Trophoblast cell (in vitro differentiated cells and primary cell): ENCODE data around the gene GRAP2.

Experiments
- DNase-seq, 2 donors: peaks; one replicate each; pipeline ENCODE4 v3.0.0-alpha.2; 2016
- H2AFZ ChIP-seq: 2 replicates; pipeline ENCODE4 v1.6.1; 2013; ENCODE audit warnings: low read length, moderate library complexity, mild to moderate bottlenecking; ENCODE audit not compliant: insufficient read depth, poor library complexity
- H2AK5ac ChIP-seq: 2 replicates; pipeline ENCODE4 v1.6.1; 2013; ENCODE audit warnings: mild to moderate bottlenecking, low read length
- H2BK120ac ChIP-seq: 2 replicates; pipeline ENCODE4 v1.6.1; 2013; ENCODE audit warnings: low read length, mild to moderate bottlenecking, moderate library complexity; ENCODE audit not compliant: insufficient read depth, poor library complexity
- H2BK12ac ChIP-seq: 2 replicates; pipeline ENCODE4 v1.6.1; 2013; ENCODE audit warnings: mild to moderate bottlenecking, low read length, moderate library complexity
- H2BK5ac ChIP-seq: 2 replicates; pipeline ENCODE4 v1.6.1; 2013; ENCODE audit warnings: low read length, low read depth, moderate library complexity, mild to moderate bottlenecking; ENCODE audit not compliant: poor library complexity
- H3K14ac ChIP-seq: 2 replicates; pipeline ENCODE4 v1.6.1; 2013; ENCODE audit warnings: mild to moderate bottlenecking, low read length
- H3K18ac ChIP-seq: 2 replicates; pipeline ENCODE4 v1.6.1; 2013; ENCODE audit warnings: mild to moderate bottlenecking, low read length
- H3K23ac ChIP-seq: 2 replicates; pipeline ENCODE4 v1.6.1; 2013; ENCODE audit warnings: low read length
- H3K27ac ChIP-seq: 2 replicates; pipeline ENCODE4 v1.5.1; 2013; ENCODE audit warnings: low read depth, mild to moderate bottlenecking, inconsistent platforms, low read length, moderate library complexity
- H3K27me3 ChIP-seq: 2 replicates; pipeline ENCODE4 v1.6.1; 2013; ENCODE audit warnings: inconsistent platforms, mild to moderate bottlenecking, low read length, moderate library complexity; ENCODE audit not compliant: insufficient read depth
- H3K36me3 ChIP-seq, 2 experiments: 1 replicate in 1 of 2; 2 replicates in 1 of 2; pipeline ENCODE4 v1.6.1; 2013; ENCODE audit warnings: low read length in 2 of 2, mild to moderate bottlenecking in 2 of 2, moderate library complexity in 1 of 2; ENCODE audit not compliant: insufficient read depth in 2 of 2, control insufficient read depth in 1 of 2
- H3K4ac ChIP-seq: 2 replicates; pipeline ENCODE4 v1.6.1; 2013; ENCODE audit warnings: low read depth, mild to moderate bottlenecking, low read length, moderate library complexity
- H3K4me1 ChIP-seq, 2 experiments: 1 replicate in 1 of 2; 2 replicates in 1 of 2; pipeline ENCODE4 v1.6.1; 2013; ENCODE audit warnings: low read length in 2 of 2, mild to moderate bottlenecking in 2 of 2, moderate library complexity in 1 of 2; ENCODE audit not compliant: insufficient read depth in 2 of 2, control insufficient read depth in 1 of 2
- H3K4me2 ChIP-seq: 2 replicates; pipeline ENCODE4 v1.6.1; 2013; ENCODE audit warnings: inconsistent platforms, mild to moderate bottlenecking, low read length, moderate library complexity
- H3K4me3 ChIP-seq: 2 replicates; pipeline ENCODE4 v1.5.1; 2013; ENCODE audit warnings: mild to moderate bottlenecking, low read depth, low read length, inconsistent platforms
- H3K79me1 ChIP-seq: one replicate; pipeline ENCODE4 v1.6.1; 2013; ENCODE audit warnings: low read length
- H3K79me2 ChIP-seq: 2 replicates; pipeline ENCODE4 v1.6.1; 2013; ENCODE audit warnings: low read length, mild to moderate bottlenecking; ENCODE audit not compliant: control insufficient read depth, insufficient read depth, poor library complexity
- H3K9ac ChIP-seq: 2 replicates; pipeline ENCODE4 v1.6.1; 2013; ENCODE audit warnings: mild to moderate bottlenecking, low read length
- H3K9me3 ChIP-seq: 2 replicates; pipeline ENCODE4 v1.6.1; 2013; ENCODE audit warnings: low read depth, mild to moderate bottlenecking, control low read depth, inconsistent platforms, low read length; ENCODE audit not compliant: insufficient read depth
- H4K12ac ChIP-seq: 2 replicates; pipeline ENCODE4 v1.6.1; 2013; ENCODE audit warnings: low read depth, mild to moderate bottlenecking, low read length, moderate library complexity
- H4K8ac ChIP-seq: 2 replicates; pipeline ENCODE4 v1.6.1; 2013; ENCODE audit warnings: low read depth, mild to moderate bottlenecking, low read length, moderate library complexity
- H4K91ac ChIP-seq: one replicate; pipeline ENCODE4 v1.6.1; 2013; ENCODE audit warnings: low read depth, mild to moderate bottlenecking, low read length, moderate library complexity
- WGBS: extraction: QIAGEN DNeasy Blood & Tissue Kit; methylation state at CpG from one replicate; pipeline ENCODE4 v1.1.7; 2013; ENCODE audit warnings: missing lambda C conversion rate; ENCODE audit not compliant: insufficient read length, insufficient coverage; ENCODE audit errors: extremely low coverage; 5-methylcytosine and 5-hydroxymethylcytosine counted together

Gene GRAP2

DNA sequence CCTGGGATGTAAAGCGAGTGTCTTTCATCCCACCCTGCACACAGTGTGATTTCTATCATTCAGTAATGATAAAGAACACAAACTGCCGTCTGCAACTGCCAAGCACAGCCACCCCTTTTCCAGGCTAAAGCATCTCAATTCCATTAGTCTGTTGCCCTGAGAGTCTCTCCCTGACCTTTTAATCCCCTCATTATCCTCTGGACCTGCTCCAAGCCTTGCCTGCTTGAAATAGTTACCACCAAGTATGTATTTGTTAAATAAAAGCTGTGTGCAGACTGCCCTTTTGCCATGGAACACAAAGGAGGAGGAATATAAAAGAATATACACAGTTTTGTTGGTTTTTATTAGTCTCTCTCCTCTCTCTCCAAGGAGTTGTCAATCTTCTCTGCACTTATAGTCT lies 13.0 kb downstream of the GRAP2 start:
- H3K4me1 ChIP-seq = no peaks in the 10 kb centered on the region
- DNase-seq = no peak
- no peak overlapping the region for H3K23ac ChIP-seq
- no peak overlapping the region for H2BK120ac ChIP-seq
- no peak overlapping the region for H2BK12ac ChIP-seq
- no peak overlapping the region for H3K27ac ChIP-seq
- H4K91ac ChIP-seq = no peak overlapping the region
- H2AK5ac ChIP-seq = no peak overlapping the region
- WGBS = no CpG with 5 or more reads among the region's 2 CpGs
- no peaks in the 10 kb centered on the region for H3K36me3 ChIP-seq
- H3K14ac ChIP-seq = no peak overlapping the region
- H3K27me3 ChIP-seq = no peaks in the 10 kb centered on the region
- H3K18ac ChIP-seq = no peak overlapping the region
- H2AFZ ChIP-seq = no peak overlapping the region
- H3K9me3 ChIP-seq = no peaks in the 10 kb centered on the region
- no peak overlapping the region for H4K8ac ChIP-seq
- H3K4me3 ChIP-seq = no peak overlapping the region
- no peak overlapping the region for H3K4me2 ChIP-seq
- H3K79me1 ChIP-seq = no peaks in the 10 kb centered on the region
- no peaks in the 10 kb centered on the region for H3K79me2 ChIP-seq
- no peak overlapping the region for H4K12ac ChIP-seq
- no peak overlapping the region for H3K9ac ChIP-seq
- H3K4ac ChIP-seq = no peak overlapping the region
- no peak overlapping the region for H2BK5ac ChIP-seq

DNA sequence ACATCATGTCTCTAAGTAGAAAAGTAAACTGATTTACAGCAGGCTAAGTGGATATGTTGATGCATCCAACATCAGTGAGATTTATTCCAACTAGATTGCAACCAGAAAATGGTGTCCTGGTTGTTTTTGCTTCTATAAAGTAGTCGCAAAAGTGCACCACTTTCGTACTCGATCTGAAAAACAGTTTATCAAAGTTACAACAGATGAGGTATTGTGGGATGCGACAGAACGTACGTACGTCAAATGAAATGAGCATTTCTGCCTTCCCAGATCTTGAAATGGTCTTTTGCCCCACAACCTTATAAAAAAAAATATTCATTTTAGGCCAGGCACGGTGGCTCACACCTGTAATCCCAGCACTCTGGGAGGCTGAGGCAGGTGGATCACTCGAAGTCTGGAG lies 13.7 kb downstream of the GRAP2 start:
- no peaks in the 10 kb centered on the region for H3K9me3 ChIP-seq
- H3K27ac ChIP-seq = no peak overlapping the region
- no peaks in the 10 kb centered on the region for H3K4me1 ChIP-seq
- no peak overlapping the region for H3K4me3 ChIP-seq
- H4K91ac ChIP-seq = no peak overlapping the region
- H3K23ac ChIP-seq = no peak overlapping the region
- no peak overlapping the region for H3K9ac ChIP-seq
- H3K4me2 ChIP-seq = no peak overlapping the region
- no peaks in the 10 kb centered on the region for H3K79me1 ChIP-seq
- no peak overlapping the region for H2BK5ac ChIP-seq
- no peak overlapping the region for H2BK120ac ChIP-seq
- H2AK5ac ChIP-seq = no peak overlapping the region
- H2BK12ac ChIP-seq = no peak overlapping the region
- H2AFZ ChIP-seq = no peak overlapping the region
- no peak for DNase-seq
- H4K12ac ChIP-seq = no peak overlapping the region
- no peak overlapping the region for H4K8ac ChIP-seq
- no CpG with 5 or more reads among the region's 9 CpGs for WGBS
- no peak overlapping the region for H3K18ac ChIP-seq
- H3K4ac ChIP-seq = no peak overlapping the region
- no peaks in the 10 kb centered on the region for H3K27me3 ChIP-seq
- no peaks in the 10 kb centered on the region for H3K79me2 ChIP-seq
- H3K14ac ChIP-seq = no peak overlapping the region
- H3K36me3 ChIP-seq = no peaks in the 10 kb centered on the region

DNA sequence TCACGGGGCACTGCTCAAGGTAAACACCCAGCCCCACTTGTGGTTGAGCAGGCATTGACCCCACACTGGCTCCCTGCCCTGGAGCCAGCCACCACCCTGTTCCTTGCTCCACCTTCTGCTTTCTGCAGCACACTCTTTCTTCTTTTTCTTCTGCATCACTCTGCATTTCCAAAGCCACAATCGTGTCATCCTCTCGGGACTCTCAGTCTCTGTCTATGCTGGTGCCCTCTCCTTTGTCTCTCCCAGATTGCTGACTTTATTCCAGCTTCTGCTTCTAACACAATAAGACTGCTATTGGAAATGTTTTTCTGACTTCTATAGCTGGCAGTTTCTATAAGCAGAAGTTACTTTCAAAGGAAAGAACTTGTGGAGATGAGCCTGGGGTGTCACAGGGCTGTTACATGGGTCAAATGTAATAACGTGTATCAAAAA lies 14.4 kb downstream of the GRAP2 start:
- Histone ChIP-seq H3K9ac (no peak overlapping the region), H3K79me1 (no peaks in the 10 kb centered on the region), H2AFZ (no peak overlapping the region), H4K8ac (no peak overlapping the region), H4K91ac (no peak overlapping the region), H2BK120ac (no peak overlapping the region), H3K4ac (no peak overlapping the region), H3K18ac (no peak overlapping the region), H3K27ac (no peak overlapping the region), H3K14ac (no peak overlapping the region), H3K9me3 (no peaks in the 10 kb centered on the region), H3K4me3 (no peak overlapping the region), H2BK12ac (no peak overlapping the region), H2AK5ac (no peak overlapping the region), H3K4me1 (no peaks in the 10 kb centered on the region), H3K79me2 (no peaks in the 10 kb centered on the region), H3K27me3 (no peaks in the 10 kb centered on the region), H3K36me3 (no peaks in the 10 kb centered on the region), H3K4me2 (no peak overlapping the region), H2BK5ac (no peak overlapping the region), H3K23ac (no peak overlapping the region), H4K12ac (no peak overlapping the region)
- no peak for DNase-seq
- WGBS = no CpG with 5 or more reads among the region's 4 CpGs

DNA sequence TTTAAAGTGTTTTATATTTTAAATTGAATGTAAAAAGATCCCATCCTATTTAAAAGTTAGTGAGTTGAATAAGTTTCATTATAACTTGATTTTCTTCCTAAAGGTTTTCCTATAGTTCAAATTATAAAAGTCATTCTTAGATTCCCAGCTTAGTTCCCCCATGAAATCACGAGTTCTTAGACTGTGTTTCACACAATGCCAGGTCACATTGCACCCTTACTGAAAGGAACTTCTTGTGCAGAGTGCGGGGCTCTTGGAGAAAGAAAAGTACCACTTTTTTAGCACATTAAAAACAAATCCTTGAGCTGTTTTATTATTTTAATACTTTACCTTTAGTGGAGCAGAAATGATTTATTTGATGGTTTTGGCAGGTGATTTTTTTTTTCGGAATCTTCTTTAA lies 15.6 kb downstream of the GRAP2 start:
- Histone ChIP-seq H3K27me3 (no peaks in the 10 kb centered on the region), H3K4me3 (no peak overlapping the region), H2BK5ac (no peak overlapping the region), H3K18ac (no peak overlapping the region), H3K79me1 (no peaks in the 10 kb centered on the region), H3K9me3 (no peaks in the 10 kb centered on the region), H4K91ac (no peak overlapping the region), H3K14ac (no peak overlapping the region), H2BK12ac (no peak overlapping the region), H3K4ac (no peak overlapping the region), H3K27ac (no peak overlapping the region), H4K8ac (no peak overlapping the region), H2AK5ac (no peak overlapping the region), H3K36me3 (no peaks in the 10 kb centered on the region), H3K23ac (no peak overlapping the region), H2BK120ac (no peak overlapping the region), H3K4me1 (no peaks in the 10 kb centered on the region), H3K4me2 (no peak overlapping the region), H4K12ac (no peak overlapping the region), H2AFZ (no peak overlapping the region), H3K79me2 (no peaks in the 10 kb centered on the region), H3K9ac (no peak overlapping the region)
- no CpG with 5 or more reads among the region's 3 CpGs for WGBS
- DNase-seq = no peak
